Stromal cell of bone marrow (primary cell): ENCODE measurements around the gene TANGO6.
"Not testable (repeated sequence)": the region's sequence is repeated elsewhere in the genome, so short reads cannot be mapped to it uniquely, and the experiment has no call there.

Experiments used
- DNase-seq: peaks from one replicate; pipeline ENCODE4 v3.0.0-alpha.2; 2012; ENCODE audit warnings: low read depth

The TANGO6 gene

GRCh38 chr16:68843482-68844210 lies at the start of gene TANGO6:
TANGO6 (plus strand) TSS chr16:68843531; CDS start chr16:68843618, 87 bp downstream.
- DNase-seq, result peak; percentile 70

DNA sequence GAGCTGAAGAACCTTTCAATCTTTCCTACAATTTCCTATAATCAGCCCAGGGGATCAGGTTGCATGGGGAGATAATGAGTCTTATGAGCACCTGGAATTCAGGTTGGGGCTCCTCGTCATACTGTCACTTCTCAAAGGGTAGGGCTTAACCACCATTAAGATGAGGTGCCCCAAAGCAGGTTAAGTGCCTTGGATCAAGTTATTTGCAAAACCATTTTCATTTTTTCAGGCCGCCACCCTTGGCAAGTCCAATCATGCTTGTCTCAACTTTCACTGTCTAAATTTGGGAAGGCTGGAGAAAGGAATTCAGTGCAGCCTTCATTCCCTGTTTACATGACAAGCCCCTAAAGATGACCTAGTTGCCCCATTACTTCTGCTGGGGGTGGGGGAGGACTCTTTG lies 44.9 kb upstream of the TANGO6 start:
- no peak for DNase-seq

GRCh38 chr16:68800257-68800875 lies 43.0 kb upstream of the TANGO6 start:
- peak; percentile 70 for DNase-seq

GRCh38 chr16:68802190-68802589 lies 41.1 kb upstream of the TANGO6 start:
- DNase-seq, result peak; percentile 79

- DNase-seq, result no peak
These were observed 36.9 kb upstream of the TANGO6 start for GRCh38 chr16:68806422-68806821.

DNA sequence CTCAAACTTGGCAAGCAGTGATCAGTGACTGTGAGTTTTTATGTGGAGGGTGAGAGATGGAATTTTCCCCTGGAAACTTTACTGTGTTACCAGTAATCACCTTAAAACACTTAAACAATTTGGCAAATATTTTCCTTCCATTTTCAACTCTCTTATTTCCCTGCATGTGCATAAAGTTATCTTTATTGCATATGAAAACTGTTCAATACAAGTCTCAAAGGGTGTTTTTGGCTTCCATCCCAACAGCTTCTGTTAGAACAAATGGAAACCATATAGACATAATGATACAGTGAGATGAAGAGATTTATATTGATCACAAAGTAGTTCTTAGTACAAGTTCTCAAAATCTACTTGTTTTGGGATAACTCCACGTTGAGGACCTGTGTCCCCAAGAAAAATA lies 36.4 kb upstream of the TANGO6 start:
- DNase-seq, result no peak

DNA sequence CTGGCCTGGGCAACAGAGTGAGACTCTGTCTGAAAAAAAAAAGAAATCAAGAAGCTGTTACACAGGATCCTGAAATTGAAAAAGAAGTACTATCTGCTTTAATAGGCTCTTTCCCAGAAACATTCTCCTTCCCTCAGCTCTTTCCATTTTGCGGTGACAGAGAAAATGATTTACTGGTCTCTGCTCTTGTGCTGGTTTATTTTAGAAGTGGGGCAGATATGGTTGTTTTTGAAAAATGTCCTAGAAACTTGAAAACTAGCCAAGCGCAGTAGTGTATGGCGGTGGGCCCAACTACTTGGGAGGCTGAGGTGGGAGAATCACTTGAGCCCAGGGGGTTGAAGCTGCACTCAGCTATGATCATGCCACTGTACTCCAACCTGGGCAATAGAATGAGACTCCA lies 28.8 kb upstream of the TANGO6 start:
- DNase-seq, result no peak

DNA sequence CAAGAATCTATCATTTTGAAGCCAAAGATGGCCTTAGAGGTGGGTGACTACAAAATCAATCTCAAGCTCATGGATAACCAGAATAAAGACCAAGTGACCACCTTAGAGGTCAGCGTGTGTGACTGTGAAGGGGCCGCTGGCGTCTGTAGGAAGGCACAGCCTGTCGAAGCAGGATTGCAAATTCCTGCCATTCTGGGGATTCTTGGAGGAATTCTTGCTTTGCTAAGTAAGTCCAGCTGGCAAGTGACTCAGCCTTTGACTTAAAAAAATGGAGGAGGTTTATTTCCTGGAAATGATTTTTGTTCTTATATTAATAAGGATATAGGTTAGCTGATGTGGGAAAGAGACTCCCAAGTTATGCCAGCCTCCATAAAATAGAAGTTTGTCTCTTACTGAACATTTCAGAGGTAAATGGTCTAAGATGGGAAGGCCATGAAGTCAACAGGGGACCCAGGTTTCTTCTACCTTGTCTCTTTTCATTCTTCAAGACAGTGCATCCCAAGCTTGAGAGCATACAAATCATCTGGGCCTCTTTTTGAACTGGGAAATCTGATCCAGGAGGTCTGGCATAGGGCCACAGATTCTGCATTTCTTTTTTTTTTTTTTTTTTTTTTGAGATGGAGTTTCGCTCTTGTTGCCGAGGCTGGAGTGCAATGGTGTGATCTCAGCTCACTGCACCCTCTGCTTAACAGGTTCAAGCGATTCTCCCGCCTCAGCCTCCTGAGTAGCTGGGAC lies 19.8 kb upstream of the TANGO6 start:
- no peak for DNase-seq

DNA sequence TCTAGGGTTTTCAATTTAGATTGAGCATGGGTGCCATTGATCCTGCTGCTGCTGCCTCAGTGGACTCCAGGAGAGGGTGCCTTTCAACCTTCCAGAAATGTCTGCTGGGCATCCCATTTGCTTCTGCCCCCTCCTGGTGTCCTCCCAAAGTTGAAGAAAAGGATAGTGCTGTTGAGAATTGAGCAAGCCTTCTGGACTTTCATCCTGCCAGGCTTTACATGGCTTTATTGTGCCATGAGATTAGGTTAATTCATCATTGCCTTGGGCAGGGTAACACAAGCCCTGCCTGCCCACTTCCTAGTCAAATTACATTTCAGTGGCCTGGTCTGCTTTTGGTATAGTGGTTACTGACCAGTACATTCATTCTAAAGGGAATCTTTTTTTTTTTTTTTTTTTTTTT lies 17.9 kb upstream of the TANGO6 start:
- no peak for DNase-seq

DNA sequence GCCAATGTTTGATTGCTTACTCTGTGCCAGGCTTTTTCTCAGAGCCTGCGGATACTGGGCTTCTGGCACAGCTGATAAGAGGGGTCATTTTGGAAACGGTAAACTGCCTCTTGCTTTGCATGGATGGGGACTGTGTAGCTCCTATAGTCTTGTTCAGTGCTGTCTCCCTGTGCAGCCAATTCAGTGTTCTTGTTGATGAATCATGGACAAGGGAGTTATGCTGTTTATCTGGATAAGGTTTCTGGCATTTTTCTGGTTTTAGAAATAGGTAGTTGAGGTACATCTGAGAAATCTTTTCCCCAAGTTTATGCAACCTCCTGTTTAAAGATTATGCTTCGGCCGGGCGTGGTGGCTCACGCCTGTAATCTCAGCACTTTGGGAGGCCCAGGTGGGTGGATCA lies 16.7 kb upstream of the TANGO6 start:
- DNase-seq, result no peak

DNA sequence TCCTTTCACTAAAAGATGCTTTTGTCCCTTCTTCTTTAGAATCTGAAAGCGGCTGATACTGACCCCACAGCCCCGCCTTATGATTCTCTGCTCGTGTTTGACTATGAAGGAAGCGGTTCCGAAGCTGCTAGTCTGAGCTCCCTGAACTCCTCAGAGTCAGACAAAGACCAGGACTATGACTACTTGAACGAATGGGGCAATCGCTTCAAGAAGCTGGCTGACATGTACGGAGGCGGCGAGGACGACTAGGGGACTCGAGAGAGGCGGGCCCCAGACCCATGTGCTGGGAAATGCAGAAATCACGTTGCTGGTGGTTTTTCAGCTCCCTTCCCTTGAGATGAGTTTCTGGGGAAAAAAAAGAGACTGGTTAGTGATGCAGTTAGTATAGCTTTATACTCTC lies 10.1 kb upstream of the TANGO6 start:
- DNase-seq, result no peak

- no peak for DNase-seq
These were observed 8.8 kb upstream of the TANGO6 start for GRCh38 chr16:68834550-68834949.

- DNase-seq, result no peak
These were observed 7.4 kb upstream of the TANGO6 start for GRCh38 chr16:68835970-68836369.

- DNase-seq, result no peak
These were observed 3.5 kb upstream of the TANGO6 start for GRCh38 chr16:68839831-68840230.

DNA sequence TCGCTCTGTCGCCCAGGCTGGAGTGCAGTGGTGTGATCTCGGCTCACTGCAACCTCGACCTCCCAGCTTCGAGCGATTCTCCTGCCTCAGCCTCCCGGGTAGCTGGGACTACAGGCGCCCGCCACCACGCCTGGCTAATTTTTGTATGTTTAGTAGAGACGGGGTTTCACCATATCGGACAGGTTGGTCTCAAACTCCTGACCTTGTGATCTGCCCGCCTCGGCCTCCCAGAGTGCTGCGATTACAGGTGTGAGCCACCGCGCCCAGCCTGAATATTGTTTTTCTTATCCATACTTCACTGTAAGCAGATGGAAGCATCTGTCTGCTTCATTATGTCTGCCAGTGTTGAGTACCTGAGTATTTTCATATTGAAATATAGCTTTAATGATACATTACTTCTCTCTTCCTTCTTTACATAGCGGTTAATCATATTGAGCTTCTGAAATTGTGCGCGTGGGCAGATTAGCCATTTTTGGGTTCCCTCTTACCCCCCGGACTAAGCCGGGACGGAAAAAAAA lies 308 bp upstream of the TANGO6 start:
- DNase-seq, result not testable (repeated sequence)

- no peak for DNase-seq
These were observed 857 bp downstream of the TANGO6 start for GRCh38 chr16:68844211-68844564.

GRCh38 chr16:68848786-68849185 lies 5.5 kb downstream of the TANGO6 start:
- no peak for DNase-seq

GRCh38 chr16:68850481-68850880 lies 7.2 kb downstream of the TANGO6 start:
- no peak for DNase-seq

DNA sequence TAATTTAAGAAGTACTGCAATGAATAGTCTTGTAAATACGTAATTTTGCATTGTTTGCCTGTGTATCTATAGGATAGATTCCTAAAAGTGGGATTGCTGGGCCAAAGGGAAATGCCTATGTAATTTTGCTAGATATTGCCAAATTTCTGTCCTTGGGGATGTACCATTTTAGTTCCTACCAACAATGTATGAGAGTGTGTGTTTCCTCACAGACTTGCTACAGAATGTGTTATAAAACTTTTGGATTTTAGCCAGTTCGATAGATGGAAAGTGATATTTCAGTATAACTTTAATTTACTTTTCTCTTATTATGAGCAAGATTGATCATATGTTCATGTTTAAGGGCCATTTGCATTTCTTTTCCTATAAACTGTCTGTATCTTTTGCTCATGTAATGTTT lies 8.3 kb downstream of the TANGO6 start:
- DNase-seq, result no peak

- DNase-seq, result no peak
These were observed 14.1 kb downstream of the TANGO6 start for GRCh38 chr16:68857479-68857878.

DNA sequence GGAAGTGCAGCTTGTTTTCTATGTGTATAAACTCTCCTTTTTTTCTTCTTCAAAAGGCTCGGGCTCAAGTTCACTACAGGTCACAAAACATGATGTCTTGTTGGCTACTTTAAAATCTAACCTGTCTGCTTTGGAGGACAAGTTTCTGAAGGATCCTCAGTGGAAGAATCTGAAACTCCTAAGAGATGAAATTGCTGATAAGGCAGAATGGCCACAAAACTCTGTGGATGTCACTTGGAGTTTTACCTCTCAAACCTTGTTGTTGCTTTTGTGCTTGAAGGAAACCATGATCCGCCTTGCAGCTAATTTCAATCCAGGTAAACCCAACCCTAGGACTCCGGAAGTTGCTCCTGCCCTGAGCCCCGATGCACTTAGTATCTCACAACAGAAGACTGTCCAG lies 16.5 kb downstream of the TANGO6 start:
- no peak for DNase-seq

DNA sequence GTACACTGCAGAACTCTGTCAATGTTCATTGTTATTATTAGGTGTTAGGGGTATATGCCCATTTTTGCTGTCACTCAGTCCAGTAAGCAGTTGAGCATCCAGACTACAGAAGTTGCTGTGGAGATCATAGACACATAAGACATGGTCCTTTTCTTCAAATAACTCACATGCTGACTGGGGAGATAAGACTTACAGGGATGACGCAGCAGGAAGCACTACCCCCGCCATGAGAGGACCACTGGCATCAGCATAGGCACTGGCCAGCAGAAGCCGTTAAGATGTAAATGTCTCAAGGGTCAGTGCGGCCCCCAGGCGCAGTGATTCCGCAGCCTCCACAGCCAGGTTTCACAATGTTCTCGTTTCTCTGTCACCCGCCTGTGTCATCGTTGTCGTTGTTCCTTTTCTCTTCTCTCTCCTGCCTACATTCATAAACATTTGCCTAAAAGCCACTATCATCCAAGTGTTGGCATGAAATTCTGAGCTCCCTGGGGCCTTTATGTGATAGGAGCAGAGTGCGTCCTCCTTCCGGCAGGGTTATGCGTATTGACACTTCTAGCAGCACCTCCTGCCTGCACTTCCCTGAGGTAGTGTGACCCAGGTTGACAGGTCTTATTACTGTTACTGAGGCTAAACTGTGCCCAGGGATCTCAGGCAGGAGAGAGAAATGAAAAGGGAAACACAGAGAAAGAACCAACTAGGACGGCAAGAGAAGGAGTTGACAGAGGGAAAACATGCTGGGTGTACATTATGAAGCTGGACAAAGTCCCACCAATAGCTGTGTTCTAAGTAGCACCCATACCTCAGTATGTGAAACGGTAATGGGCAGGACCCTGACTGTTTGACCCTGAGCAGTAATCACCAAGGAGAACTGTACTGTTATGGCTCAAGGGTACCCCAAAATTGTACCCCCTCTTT lies 17.9 kb downstream of the TANGO6 start:
- no peak for DNase-seq
